GM21737 (cell line): ENCODE data around the gene CCDC126.
"Not testable (repeated sequence)": the region's sequence is repeated elsewhere in the genome, so short reads cannot be mapped to it uniquely, and the experiment has no call there.

Experiments used
- ATAC-seq: cut with Tn5 transposase; IDR thresholded peaks from one replicate; pipeline ENCODE4 v1.9.1; 2021; ENCODE audit warnings: mild to moderate bottlenecking, moderate library complexity; ENCODE audit not compliant: unreplicated experiment

CCDC126 gene

DNA sequence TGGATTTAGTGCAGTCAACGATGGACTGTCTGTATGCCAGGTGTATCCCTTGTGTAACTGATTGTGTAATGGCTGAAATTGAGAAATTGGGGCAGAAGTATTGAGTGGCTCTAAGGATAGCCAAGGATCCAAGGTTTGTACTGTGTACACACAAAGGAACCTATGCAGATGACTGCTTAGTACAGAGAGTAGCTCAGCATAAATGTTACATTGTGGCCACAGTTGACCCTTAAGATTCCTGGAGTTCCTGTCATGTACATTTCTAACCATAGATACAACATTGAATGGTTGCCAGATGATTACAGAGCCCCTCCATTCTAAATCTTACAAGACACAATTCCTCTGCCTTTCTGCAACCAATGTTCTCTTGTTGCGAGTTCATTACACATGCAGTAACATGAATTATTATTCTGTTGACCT is 25.3 kb downstream of the CCDC126 start:
- no peak for ATAC-seq

DNA sequence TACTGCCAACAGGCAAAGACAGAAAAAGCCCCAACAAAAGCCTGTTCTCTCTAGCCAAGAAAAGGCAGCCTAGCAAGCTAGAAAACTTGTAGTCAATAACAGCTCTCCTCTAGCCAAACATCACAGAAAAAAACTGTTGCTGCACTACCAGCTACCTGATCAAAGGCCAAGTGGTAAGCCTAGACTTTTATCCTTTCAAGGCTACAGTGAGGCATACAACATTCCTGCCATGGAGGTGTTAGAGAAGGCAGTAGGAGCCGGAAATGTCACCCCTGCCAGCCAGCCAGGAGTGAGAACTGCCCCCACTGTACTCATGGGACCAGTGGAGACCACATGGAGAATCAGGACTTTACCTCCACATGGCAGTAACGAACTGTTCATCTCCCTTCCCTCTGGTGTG is 31.2 kb downstream of the CCDC126 start:
- no peak for ATAC-seq

DNA sequence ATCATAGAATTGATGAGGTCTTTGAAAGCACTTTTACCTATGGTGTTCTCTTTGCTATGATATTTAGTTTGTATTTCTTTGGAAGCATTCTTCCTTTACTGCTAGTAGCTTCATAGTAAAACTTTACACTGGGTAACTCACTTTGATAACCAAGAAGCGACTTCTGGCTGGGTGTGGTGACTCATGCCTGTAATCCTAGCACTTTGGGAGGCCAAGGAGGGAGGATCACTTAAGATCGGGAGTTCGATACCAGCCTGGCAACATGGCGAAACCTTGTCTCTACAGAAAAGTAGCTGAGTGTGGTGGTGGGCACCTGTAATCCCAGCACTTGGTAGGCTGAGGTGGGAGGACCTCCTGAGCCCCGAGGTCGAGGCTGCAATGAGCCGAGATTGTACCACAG is 36.2 kb downstream of the CCDC126 start:
- no peak for ATAC-seq

DNA sequence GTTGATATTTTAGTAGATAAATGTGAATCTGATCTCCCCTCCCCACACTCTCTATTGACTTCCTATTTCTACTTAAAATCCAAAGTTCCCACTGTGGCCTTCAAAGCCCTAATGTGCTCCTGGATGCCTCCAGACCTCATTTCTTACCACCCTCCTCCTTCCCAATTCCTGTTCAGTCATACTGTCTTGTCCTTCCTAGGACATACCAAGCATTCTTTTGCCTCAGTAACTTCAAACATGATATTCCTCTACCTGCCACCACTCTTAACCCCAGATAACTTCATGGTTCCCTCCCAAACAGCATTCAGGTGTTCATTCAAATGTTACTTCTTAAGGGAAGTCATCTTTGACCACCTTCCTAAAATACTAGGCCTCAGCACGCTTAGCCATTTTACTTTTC is 48.6 kb downstream of the CCDC126 start:
- no peak for ATAC-seq

DNA sequence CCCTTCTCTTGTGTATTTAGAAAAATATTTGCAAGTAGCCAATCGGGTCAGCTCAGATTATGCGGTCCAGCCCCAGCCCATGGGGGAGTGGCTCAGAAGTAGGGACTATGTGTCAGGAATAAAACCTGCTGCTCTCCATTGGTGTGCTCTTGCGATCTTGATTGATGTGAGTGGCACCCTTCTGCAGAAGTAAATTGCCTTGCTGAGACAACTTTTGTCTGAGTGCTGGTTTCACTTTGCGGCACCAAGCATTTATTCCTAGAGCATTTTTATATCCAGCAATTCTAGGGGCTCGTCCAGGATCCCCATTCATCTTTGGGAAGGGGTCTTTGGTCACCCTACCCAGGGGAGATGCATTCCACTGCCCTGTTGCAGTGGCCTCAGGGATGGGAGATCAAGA is 56.8 kb downstream of the CCDC126 start:
- no peak for ATAC-seq

DNA sequence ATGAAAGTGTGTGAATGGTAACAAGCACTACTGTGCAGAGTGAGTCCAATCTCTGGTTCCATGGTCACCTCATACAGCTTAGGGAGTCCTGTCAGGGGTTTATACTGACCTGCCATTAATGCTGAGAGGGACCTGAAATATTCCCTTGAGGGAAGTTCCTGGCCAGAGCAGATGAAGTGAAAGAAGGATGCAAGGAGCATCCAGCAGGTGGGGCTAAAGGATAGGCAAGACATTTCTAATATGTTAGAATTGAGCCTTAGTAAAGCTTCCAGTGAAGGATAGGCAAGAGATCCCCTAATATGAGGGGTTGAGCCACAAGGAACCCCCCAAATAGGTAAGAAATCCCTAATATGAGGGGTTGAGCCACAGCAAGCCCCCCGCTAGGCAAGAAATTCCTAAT is 57.3 kb downstream of the CCDC126 start:
- no peak for ATAC-seq

DNA sequence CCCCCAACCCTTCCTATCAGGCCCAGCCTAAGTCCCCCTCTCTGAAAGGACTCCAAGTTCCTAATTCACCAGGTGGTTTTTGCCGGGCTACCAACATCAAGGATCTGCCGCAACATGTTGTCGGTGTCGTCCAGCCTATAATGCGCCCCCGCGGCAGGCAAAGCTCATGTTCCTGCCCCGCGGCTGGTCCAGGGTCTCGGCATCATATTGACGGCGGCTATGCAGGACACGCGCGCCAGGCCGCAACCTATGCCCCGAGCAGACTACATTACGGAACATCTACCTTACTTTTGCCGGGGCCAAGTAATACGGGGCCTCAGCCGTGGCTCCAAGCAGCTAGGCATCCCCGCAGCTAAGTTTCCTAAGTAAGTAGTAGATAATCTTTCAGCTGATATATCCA is 58.3 kb downstream of the CCDC126 start:
- no peak for ATAC-seq

DNA sequence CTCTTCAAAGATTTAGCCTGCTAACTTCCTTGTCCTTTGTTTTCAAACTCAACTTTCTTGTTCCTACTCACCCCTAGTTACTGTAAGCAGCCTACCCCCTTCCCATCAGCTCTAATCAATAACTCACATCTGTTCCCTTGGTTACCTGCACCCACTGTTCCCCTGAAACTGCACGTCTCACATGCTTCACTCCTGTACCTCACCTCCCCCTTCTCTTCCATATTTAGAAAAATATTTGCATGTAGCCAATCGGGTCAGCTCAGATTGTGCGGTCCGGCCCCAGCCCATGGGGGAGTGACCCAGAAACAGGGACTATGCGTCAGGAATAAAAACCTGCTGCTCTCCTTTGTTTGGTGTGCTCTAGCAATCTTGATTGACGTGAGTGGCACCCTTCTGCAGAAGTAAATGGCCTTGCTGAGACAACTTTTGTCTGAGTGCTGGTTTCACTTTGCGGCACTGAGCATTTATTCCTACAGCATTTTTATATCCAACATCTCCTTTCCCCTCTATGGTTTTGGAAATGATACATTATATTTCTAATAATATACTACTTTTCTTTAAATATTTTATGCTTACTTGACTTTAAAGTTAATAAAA is 61.7 kb downstream of the CCDC126 start:
- ATAC-seq, result no peak

DNA sequence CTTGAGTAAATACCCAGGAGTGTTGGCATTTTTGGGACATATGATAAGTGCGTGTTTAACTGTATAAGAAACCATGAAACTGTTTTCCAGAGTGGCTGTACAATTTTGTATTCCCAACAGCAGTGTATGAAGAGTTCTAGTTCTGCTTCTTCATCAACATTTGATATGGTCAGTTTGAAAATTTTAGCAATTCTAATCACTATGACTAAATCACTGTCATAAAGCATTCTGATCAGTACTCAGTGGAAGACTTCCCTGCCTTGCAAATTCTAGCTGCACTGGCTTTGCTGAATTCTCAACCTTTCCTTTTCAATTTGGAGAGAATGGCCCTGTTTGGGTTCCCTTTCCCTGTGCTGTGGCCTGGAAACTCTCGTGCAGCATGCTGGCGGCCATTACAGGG is 64.2 kb downstream of the CCDC126 start:
- no peak for ATAC-seq

DNA sequence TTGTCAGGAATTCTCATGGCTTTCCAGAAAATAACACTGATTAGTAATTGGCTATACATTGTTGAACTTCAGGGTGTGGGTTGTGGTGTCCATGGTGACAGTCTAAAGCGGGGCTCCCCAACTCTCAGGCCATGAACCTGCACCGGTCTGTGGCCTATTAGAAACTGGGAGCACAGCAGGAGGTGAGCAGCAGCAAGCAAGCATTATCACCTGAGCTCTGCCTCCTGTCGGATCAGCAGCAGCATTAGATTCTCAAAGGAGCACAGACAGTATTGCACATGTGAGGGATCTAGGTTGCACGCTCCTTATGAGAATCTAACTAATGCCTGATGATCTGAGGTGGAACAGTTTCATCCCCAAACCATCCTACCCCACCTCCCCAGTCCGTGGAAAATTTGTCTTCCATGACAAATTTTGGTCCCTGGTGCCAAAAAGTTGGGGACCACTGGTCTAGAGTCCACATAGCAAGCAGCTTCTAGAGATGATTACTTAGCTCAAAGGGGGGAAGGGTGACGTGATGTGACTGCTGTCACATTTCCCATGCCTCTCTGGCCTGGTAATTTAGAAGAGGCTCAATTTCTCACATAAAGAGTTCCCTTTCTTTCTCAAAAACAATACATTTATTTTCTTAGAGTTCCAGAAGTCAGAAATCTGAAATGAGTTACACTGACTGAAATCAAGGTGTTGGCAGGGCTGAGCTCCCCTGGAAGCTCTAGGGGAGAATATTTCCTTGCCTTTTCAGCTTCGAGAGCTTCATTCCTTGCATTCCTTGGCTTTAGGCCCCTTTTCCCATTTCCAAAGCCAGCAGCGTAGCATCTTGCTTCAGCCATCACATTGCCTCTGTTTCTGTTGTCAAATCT is 65.2 kb downstream of the CCDC126 start:
- no peak for ATAC-seq

DNA sequence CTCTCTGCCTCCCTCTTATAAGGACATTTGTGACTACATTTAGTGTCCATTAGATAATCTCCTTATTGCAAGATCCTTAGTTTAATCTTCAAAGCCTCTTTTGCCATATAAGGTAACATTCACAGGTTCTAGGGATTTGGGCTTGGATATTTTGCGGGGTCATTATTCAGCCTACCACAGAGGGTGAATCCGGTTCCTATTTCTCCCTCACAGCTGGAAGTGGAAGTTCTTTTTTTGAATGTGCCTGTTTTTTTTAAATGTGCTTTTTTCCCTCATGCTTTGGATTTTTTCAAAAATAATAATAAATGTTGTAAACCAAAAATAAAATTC is 65.8 kb downstream of the CCDC126 start:
- ATAC-seq, result no peak

DNA sequence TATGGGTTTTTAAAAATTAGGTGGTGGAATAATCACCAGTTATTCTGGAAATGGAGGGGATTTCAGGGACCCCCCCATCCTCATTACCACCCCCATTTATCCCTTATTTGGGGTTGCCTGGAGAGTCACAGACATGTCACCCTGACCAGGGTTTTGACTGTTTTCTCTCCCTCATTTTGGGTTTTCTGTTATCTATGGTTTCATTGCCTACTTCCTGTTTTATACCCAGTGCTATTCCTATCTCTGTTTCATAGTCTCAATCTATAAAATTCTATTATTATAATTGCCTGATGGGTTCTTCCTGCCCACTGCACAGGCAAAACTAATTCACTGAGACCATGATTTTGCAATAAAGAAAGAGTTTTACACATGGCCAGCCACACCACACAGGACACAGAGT is 66.9 kb downstream of the CCDC126 start:
- no peak for ATAC-seq

DNA sequence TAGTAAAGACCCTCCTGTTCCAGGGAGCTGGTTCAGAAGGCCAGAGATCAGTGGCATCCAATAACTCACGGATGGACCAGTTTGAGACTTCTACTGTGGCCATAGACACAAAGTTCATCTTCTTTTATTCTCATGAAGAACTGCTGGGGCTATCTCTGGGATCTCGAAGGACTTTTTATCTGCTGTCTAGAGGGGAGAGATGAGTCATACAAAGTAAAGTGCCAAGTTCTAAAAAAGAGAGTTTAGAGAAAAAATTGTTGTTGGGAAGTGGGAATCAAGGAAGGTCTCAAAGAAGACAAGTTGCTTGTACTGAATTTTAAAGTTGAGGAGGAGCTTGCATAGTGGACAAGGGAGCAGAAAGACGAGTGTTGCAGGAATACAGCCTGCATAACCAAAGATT is 74.9 kb downstream of the CCDC126 start:
- ATAC-seq, result no peak

DNA sequence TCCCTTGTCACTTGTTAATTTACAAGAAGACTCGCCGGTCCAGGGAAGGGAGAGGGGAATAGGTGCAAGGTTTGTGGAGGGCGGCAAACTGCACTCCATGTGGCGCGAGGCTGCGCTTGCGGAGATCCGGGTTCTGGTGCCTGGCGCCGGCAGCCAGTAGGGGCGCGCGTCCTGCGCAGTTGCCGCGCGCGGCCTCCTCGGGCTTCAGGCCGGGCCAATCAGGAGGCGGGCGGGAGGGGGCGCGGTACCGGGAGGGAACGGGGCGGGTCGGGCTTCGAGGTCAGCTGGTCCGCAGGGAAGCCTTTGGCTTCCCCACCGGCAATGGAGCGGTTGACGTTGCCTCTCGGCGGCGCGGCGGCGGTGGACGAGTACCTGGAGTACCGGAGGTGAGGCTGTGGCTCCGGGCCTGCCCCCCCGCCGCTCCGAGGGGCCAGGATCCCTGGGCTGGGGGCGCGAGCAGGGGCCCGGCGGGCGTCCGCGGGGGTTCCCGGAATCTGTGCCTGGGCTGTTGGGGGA is 82.8 kb downstream of the CCDC126 start, which contains the start of gene FAM221A:
Gene FAM221A (plus strand): TSS at position 302 of the 516 bp plus-strand sequence. CDS start 20 bp downstream, at position 322.
- ATAC-seq, result peak; percentile 98

DNA sequence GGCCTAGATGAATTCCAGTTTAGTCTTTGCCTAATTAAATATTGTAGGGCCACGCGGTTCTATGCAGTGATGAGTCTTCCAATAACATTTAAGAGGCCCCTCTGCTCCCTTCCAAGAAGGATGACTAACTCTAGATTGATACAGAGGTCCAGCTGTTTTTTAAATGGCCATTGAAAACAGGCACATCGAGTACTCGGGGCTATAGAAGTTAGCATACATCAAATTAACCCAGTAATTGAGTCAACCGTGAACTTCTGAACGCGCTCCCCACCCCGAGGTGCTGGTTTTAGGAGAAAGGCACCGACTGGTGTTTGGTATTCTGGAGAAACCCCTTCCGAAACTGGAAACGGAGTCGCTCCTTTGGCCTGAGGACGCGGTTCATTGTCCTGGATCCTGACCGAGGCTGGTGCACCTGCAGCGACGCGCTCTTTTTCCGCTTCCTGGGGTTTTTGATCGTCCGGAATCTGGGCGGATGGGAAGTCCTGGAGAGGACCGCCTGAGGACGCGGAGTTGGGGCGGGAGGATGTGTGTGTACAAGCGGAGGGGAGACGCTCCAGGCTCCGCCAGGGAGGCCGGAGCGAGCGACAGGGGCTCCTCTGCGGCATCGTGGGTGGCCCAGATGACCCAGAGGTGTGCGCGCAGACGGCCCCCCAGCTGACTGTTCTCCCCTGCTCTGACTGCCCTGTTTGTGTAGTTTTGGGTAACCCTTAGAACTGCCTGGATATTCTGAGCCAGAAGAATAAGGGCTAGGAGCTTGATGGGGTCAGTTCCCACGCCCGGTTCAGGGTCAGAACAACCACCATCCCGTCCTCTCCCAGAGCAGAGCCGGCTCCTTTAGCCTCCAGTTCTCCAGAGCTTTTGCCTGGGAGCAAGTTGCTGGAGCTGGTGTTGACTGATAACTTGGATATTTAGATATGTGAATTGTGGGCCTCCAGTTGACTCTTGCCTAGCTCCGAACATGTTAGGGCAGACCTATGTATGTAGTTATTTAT is 83.5 kb downstream of the CCDC126 start:
- peak; percentile 47 for ATAC-seq

DNA sequence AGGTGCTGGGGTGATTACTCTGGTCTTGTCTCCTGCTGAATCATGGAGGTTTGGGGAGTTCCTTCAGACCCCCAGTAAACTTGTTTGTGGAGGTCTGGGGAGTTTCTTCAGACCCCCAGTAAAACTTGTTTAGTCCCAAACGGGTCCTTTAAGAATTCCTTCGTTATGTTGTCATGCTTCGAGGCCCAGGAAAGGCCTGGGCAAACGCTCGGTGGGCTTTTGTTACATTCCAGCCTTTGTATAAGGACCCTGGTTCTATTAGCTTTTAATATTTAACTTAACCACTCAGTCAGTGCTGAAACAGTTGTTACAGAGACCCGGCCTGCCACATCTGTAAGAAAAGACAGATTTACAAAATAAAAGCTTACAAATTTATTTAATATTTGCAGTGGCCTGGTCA is 86.9 kb downstream of the CCDC126 start:
- not testable (repeated sequence) for ATAC-seq

DNA sequence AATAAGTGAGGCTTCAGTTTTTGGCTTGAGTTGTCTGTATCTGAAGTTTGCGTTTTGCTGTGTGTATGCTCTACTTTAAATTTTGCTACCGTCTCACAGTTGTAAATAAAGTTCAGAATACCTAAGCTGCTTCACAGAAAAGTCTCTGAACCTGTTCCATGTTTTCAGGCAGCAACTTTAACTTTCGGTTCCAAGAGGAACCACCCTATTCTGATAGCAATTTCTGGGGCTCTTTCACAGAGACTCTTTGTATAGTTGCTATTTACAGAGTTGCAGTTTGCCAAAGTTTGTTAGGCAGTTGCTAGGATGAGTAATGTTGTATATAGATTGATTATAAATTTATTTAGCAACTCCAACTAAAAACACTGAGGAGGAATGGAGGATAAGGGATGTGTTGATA is 88.5 kb downstream of the CCDC126 start:
- no peak for ATAC-seq

DNA sequence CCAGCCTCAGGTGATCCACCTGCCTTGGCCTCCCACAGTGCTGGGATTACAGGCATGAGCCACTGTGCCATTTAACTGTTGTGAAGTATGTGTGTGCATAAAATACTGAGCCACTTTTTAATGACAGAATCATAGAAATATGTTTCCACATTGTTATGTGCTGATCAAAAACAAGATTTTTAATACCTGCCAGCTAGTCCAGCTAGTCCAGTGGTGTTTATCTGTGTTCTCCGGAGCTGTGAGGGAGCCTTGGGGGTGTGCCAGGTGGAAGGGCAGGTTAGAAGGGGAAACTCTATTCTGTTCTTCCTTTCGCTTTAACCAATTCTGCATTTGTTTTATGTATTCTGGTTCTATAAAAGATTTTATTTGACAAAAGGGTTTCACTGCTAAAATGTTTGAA is 89.8 kb downstream of the CCDC126 start:
- ATAC-seq, result no peak

DNA sequence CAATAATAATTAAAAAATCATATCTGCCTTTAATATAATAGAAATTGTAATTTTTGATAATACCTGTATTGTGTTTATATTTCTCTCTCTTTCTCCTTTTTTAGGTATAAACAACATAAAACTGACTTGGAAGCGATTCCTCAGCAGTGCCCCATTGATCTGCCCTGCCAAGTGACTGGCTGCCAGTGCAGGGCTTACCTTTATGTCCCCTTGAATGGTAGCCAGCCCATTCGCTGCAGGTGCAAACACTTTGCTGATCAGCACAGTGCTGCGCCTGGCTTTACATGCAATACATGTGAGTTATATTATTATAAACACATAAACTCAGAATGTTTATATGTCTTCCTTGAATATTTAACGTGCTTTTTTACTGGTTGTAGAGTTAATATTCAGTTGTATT is 92.0 kb downstream of the CCDC126 start:
- ATAC-seq, result no peak

DNA sequence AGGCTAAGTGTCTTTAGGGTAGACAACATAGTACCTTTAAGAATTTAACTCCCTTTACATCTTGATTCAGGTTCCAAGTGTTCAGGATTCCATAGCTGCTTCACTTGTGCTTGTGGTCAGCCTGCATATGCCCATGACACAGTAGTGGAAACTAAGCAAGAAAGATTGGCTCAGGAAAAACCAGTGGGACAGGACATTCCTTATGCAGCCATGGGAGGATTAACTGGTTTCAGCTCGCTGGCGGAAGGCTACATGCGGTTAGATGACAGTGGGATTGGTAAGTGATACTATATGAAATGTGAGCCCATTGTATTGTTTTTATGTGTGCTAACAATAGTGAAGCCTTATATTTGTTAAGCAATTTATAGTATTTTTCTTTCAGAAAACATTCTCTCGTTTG is 94.1 kb downstream of the CCDC126 start:
- ATAC-seq, result no peak

DNA sequence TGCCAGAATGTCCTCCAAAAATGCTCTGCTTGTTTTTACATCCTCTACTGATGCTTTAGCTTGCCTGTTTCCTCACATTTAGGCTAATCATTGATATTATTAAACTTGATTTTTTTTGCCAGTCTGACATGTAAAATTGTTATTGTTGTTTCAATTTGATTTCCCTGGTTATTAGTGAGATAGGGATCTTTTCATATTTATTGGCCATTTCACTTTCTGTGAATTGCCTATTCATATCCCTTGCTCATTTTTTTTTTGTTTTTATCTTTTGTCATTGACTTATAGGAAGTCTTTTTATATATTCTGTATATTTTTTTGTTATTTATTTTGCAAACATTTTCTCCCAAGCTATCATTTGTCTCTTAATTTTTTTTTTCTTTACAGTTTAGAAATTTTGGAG is 96.0 kb downstream of the CCDC126 start:
- ATAC-seq, result no peak
